Ramos (cell line): ENCODE results near the gene NME2.

ENCODE experiments used
- in situ Hi-C: fragments of 300-500 bp; cut with MboI; formaldehyde crosslinking; loops from one replicate; pipeline ENCODE4 v1.14.3; 2022; ENCODE audit warnings: low sequenced_read_pairs; ENCODE audit not compliant: unreplicated experiment

NME2 gene

DNA sequence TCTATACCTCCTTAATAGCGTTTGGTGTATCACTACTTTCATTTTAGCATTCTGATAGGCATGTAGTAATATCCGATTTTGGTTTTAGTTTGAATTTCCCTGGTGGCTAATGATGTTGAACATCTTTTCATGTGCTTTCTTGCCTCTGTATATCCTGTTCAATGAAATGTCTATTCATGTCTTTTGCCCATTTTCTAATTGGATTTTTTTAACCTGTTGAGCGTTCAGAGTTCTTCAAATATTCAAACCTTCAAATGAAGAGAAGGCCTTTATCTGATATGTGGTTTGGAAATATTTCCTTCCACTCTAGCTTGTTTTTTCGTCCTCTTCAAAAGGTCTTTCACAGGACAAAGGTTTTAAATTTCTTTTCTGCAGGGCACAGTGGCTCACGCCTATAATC is 15.3 kb upstream of the NME2 start:
- in situ Hi-C loops = loop anchor here (10.0 to 25.0 kb wide), 2 partner anchors 146 to 289 kb away; partner anchors contain the start of gene TOB1

DNA sequence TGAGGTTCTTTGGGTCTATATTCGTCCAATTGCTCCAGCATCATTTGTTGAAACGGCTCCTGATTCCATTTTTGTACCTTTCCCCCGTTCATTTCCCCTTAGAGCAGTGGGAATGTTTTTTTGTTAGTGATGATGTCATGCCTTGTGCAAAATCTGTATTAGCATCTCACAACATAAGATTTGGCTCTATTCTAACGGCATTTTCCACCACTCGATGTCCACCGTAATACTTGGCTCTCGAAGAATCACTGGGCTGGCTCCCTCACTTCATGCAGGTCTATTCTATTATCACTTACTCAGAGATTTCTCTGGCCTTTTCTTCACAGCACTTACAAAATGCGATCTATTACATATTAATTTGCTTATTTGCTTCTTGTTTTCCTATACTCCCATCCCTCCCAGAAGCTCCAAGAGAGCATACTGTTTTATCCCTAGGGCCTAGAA is 13.4 kb upstream of the NME2 start:
- in situ Hi-C loops = loop anchor here (10.0 to 25.0 kb wide), 2 partner anchors 148 to 290 kb away; partner anchors contain the start of gene TOB1

DNA sequence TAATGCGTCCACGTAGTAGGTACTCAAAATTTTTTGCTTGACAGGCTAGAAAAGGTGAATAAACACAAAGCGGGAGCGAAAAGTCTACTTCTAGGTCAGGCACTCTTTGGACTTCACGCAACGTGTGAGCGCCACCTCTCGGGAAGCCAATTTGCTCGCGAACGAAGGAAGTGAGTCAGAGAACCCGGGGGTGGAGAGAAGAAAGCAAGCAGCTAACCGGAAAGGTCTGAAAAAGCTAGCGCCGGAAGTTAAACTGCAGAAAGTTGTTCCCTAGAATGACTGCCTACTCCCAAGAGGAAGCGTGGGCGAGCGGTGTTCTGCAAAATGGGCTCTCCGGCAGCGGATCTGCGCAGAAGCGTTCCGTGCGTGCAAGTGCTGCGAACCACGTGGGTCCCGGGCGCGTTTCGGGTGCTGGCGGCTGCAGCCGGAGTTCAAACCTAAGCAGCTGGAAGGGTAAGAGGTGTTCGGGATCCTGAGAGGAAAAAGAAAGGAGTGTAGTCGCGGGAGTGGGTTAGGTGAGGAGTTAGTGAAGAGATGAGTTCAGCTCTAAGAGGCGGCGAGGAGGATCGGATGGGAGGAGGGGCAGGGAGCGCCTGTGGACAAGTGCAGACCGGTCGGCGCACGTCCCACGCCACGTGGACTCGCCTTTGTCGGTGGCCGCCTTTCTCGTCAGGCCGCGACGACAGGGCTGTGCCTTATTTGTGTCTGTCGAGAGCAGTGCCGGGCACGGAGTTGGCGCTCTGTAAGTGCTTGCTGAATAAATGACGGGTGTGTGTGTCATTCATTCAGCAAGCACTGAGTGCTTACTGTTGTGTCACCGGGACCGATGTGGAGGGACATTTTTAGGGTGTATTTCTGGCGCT is 12.8 kb upstream of the NME2 start, which contains the start of gene NME1:
Gene NME1, plus strand, starts transcription at position 350 of the 863 bp plus-strand sequence. CDS start 2,096 bp downstream, outside the sequence.
- in situ Hi-C loops = loop anchor here (10.0 to 25.0 kb wide), 2 partner anchors 149 to 291 kb away; partner anchors contain the start of gene TOB1

DNA sequence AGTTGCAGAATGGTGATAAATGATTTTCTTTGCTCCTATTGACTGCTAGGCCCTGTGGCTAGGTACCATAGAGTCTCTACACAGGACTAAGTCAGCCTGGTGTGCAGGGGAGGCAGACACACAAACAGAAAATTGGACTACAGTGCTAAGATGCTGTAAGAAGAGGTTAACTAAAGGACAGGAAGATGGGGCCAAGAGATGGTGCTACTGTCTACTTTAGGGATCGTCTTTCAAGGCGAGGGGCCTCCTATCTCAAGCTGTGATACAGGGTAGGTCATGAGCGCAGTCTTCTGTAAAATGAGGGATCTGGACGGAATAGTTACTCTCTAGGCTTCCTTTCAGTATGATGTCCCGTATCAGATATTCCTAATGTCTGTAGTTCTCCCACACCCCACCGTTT is 12.0 kb upstream of the NME2 start:
- in situ Hi-C loops = loop anchor here (10.0 to 25.0 kb wide), 2 partner anchors 149 to 292 kb away; partner anchors contain the start of gene TOB1

DNA sequence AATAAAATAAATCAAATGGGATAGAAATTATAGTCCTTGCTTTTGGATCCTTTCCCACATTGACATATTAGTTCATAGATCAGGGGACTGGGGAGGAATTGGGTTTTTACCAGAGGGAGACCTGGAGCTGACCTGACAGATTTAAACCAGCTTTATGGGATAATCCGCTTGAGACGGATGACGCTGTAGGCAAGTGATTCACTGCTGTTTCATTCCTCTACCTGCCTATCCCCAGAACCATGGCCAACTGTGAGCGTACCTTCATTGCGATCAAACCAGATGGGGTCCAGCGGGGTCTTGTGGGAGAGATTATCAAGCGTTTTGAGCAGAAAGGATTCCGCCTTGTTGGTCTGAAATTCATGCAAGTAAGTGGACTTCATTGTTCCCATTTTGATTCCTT is 10.8 kb upstream of the NME2 start:
- in situ Hi-C loops = loop anchor here (10.0 to 25.0 kb wide), 2 partner anchors 151 to 293 kb away; partner anchors contain the start of gene TOB1

DNA sequence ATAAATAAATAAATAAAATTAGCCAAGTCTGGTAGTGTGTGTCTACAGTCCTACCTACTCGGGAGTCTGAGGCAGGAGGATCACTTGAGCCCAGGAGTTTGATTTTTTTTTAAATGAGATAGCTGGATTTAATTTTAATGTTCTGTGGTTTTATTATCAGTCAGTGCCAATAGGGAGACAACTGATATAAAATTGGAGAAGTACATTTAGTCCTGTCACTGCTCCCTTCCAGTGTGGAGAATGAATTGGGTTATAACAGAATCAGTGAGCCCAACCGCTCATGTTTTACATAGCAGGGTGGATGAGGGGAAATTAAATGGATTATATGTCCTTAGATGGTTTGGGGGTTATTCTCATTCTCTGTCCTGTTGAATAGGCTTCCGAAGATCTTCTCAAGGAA is 6.6 kb upstream of the NME2 start:
- in situ Hi-C loops = loop anchor here (10.0 to 25.0 kb wide), 2 partner anchors 155 to 297 kb away; partner anchors contain the start of gene TOB1

DNA sequence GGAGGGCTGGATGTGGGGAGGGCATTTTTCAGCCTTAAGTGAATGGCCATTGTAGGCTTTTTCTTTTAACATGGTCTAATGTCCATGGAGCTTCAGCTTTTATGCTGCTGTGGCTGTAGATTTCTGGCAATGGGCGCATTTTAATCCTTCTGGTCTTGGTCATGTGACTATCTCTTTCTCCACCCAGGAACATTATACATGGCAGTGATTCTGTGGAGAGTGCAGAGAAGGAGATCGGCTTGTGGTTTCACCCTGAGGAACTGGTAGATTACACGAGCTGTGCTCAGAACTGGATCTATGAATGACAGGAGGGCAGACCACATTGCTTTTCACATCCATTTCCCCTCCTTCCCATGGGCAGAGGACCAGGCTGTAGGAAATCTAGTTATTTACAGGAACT is 4.7 kb upstream of the NME2 start:
- in situ Hi-C loops = loop anchor here (25.0 kb wide), 1 partner anchor 299 kb away; the partner anchor contains the start of gene TOB1

DNA sequence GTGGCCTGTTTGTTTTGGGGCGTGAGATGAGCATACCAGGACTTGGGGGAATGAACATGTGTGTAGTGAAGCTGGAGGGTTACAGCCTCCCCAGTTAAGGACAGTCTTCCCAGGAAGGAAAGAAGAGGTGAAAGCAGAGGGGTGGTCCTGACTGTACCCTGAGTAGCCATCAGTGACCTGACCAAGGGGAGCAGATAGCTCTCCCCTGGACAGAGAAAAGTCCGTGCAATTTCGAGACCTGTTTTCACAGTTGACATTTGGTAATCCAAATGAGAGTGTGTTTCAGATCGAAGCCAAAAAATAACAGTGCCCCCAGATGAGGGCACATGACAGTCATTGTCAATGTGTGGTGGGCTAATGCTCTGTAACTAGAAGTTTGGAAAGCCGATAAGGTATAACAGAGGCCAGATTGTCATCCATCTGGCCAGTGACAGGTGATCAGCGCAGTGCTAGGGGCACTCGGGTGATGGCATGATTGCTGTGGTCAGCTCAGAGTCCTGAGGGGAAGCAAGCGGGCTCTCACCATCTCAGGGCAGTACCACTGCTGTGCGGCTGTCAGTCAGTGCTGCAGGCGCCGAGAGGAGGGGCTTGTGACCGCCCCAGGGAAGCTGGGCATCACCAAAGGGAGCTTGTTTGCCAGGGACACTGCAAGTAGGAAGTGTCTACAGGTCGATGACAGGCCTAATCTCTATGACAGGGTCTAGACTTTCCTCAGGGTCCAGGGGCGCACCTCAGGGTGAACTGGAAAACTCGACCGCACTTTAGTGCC is 1.1 kb upstream of the NME2 start:
- in situ Hi-C loops = loop anchor here (25.0 kb wide), 1 partner anchor 303 kb away; the partner anchor contains the start of gene TOB1

DNA sequence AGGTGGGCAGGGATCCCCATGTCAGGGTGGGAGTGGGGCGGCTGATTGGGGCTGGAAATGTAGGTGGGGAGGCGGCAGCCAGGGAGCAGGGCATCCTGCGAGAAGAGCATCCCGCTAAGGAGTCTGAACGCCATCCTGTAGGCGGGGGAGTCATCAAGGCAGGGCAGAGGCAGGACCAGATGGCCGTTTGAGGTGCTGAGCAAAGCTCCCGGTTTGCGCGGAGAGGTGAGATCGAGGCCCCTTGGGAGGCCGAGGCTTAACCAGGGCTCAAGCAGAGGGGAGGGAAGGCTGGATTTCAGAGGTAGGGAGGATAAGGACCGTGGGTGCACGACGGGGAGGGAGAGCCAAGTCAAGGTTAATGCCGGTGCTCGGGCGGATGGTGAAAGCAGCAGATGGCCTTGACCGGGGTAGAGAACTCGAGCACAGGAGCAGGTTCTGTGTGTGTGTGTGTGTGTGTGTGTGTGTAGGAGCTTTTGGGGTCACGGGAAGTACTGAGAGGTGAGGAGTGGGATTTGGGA is 472 bp upstream of the NME2 start:
- in situ Hi-C loops = loop anchor here (25.0 kb wide), 1 partner anchor 303 kb away; the partner anchor contains the start of gene TOB1

DNA sequence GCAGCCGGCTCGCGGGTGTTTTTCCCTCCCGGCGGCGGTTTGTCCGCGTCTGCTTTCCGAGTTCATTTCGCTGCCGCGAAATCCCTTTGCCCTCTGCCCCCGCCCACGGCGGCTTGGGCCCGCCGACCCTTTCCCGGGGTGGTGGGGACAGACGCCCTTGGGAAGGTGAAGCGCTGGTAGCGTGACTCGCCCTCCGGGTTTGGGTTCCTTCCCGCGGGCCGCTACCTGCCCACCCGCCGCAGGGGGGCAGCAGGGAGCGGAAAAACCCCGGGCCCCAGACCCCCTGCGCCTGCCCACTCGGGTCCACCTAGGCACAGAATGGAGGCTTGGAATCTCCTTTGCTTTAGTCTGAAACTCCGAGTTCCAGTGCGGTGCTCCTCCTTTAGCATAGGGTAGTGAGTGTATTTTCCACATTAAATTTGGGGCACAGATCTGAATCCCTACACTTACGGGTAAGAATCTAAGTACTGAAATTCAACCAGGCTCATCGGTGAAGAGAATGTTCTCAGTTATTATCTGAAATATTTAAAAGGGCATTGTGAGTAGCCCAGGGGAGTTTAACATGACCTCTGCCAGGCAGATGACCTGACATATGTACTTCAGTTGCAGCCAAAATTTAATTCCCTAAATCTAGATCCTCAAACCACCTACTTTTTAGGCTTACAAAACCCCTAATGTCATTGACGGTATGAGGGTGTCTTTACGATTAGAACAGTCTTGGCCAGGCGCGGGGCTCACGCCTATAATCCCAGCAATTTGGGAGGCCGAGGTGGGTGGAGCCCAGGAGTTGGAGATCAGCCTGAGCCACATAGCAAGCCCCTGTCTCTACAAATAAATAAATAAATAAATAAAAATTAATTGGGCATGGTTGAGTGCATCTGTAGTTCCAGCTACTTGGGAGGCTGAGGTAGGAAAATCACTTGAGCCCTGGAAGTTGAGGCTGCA is 1.0 kb downstream of the NME2 start:
- in situ Hi-C loops = loop anchor here (25.0 kb wide), 1 partner anchor 305 kb away; the partner anchor contains the start of gene TOB1

DNA sequence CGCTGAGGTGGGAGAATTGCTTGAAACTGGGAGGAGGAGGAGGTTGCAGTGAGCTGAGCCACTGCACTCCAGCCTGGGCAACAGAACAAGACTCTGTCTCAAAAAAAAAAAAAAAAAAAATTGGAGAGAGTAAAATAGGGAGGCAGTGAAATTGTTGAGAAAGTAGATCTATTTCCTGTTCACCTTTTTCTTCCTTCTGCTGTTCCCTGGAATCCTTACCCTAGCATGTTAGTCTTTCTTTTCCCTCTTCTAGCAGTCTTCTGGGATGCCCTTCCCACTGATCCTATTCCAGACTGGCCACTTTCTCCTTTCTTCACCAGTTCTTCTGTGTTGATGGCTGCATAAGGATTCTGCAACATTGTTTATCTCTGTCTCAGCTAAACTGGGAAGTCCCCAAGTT is 3.1 kb downstream of the NME2 start:
- in situ Hi-C loops = loop anchor here (25.0 kb wide), 1 partner anchor 307 kb away; the partner anchor contains the start of gene TOB1

DNA sequence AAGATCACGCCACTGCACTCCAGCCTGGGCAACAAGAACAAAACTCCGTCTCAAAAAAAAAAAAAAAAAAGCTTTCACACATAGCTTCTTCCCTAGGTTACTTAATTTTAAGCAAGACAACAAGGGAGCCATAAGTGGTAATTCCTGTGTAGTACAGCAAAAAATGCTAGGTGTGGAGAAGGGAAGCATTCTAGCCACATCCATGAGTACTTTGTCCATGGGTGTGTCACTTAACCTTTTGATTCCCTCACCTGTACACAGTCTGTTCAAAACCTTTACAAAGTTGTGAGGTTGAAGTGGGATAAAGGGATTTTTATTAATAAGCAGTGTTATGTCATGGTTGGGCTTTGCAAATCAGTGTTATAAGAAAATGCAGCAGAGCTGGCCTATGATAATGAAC is 4.5 kb downstream of the NME2 start:
- in situ Hi-C loops = loop anchor here (25.0 kb wide), 1 partner anchor 308 kb away; the partner anchor contains the start of gene TOB1

DNA sequence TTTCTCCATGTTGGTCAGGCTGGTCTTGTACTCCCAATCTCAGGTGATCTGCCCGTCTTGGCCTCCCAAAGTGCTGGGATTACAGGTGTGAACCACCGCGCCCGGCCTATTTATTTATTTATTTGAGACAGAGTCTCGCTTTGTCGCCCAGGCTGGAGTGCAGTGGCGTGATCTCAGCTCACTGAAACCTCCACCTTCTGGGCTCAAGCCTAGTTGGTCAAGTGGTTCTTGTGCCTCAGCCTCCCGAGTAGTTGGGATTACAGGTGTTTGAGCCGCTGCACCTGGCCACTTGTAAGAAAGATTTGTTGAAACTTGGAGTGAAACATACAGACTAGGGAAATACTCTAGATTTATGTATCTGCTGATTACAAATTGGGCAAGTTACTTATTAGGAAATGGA is 5.8 kb downstream of the NME2 start:
- in situ Hi-C loops = loop anchor here (25.0 kb wide), 1 partner anchor 310 kb away; the partner anchor contains the start of gene TOB1

DNA sequence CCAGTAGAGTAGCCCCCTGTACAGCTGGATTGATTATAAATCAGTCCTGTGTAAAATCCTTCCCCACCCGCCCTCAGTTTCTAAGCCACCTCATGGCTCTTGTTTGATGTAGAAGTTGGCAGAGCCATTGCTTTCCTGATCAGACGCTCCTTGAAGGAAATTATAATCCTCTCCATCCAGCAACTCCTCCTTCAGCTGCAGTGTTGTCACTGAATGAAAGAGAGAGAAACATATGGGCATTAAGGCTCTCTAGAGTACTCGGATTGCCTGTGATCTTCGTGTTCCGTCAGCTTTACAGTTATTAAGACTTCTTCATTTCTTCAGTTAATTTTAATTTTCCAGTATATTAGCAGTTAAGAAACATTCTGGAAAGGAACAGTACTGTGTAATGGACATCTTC is 14.3 kb downstream of the NME2 start:
- in situ Hi-C loops = no loop called here

DNA sequence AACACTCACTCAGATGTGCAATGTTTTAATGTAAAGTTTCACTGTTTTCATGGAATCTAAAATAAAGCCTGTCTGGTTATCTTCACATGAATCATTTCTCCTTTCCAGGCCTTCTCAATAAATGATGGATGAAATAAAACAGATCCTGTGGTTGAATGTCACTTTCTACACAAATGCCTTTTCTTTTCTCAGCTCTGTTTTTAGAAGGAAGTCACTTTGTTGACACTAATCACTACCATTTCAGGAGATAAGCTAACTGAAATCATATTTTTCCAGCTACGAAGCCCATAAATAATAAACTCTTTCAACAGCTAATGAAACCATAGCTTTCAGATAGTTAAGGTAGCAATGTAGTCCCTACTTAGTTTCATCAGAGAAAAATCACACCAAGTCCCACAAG is 17.9 kb downstream of the NME2 start:
- in situ Hi-C loops = no loop called here

DNA sequence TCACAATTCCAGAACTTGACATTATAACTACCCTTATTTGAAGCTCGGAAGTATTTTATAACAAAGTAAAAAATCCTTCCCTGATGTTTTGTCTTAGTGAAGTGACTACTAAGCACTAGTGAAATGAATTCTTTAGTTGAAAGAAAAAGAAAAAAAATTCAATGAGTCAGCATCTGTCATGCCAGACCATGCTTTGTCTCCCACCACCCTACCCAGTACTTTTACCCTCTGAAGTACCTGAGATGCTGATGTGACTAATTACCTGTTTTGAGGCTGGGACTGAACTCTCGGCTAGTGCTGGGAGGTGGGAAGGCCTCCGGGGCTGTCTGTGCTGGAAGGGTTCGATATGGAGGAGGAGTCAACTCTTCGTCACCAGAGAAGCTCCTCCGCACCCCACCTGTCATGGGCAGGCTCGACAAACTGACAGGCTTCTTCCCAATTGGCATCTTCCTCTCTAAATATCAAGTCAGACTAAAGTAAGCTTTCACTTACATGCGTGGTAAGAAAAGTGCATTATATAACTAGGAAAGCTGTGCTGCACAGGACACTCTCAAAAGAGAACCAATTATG is 19.6 kb downstream of the NME2 start:
- in situ Hi-C loops = no loop called here

DNA sequence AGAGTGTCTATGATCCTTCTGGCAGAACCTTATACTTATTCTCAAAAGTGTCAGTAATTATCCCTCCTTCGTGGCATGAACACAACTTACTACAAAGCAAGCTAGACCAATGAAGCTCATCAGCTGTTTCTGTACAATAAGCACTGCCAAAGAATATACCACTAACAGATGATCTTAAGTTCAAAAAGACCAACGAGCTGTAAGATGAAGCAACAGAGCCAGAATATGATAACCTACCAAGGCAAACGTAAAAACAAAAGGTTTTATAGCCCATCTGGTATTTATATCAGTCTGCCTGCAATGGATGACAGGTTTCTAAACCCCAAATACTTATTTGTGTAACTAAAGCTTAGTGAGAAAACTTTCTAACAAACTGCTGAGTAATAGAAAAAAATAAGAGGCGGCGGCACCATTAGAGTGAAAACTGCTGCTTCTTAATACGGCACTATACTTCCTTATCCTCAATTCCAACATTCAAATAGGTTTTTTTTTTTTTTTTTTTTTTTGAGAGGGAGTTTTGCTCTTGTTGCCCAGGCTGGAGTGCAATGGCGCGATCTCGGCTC is 22.1 kb downstream of the NME2 start:
- in situ Hi-C loops = no loop called here

DNA sequence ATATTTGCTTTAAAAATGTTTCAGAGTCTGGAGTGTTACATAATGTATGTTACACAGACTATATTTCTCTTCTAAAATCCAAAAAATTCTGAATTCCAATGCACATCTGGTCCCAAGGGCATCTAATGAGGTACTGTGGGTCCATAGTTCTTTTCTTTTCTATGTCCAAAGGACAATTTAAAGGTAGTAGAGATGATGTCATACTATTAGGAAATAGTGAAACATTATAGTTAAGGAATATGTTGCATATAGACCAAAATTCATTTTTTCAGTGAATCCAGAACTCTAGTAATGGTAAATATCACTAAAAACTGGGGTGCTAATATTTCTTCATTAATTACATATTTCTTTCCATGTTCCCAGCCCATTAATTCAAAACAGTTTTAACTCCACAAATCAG is 23.0 kb downstream of the NME2 start:
- in situ Hi-C loops = no loop called here
